K562 (cell line): ENCODE data around the gene GYS1. TPM values are rescaled to one million over a fixed set of nuclear protein-coding genes. Genes with fewer than 3 reads are reported as not detected.

Experiments used
- CCAR2 ChIP-seq: fragments of 200-400 bp; formaldehyde crosslinking; IDR thresholded peaks from 2 replicates; pipeline ENCODE4 v1.6.1; 2017; ENCODE audit warnings: mild to moderate bottlenecking, low read depth, low read length
- ETV1 ChIP-seq: fragments of 450-650 bp; conservative IDR thresholded peaks from 2 replicates; pipeline ENCODE4 v1.6.1; 2016; ENCODE audit warnings: missing genetic modification characterization, control low read depth, low read depth, missing compliant biosample characterization
- FOSL1 ChIP-seq: fragments of 200-800 bp; sonication (Bioruptor generic); conservative IDR thresholded peaks from 2 replicates; pipeline ENCODE4 v1.6.1; 2016; ENCODE audit warnings: missing genetic modification characterization, missing compliant biosample characterization
- HCFC1 ChIP-seq: IDR thresholded peaks from 2 replicates; pipeline ENCODE4 v1.6.1; 2012; ENCODE audit warnings: low read depth, low read length, improper control_type of control experiment
- JUND ChIP-seq, 2 experiments: IDR thresholded peaks; 2 replicates in 1 of 2; 3 replicates in 1 of 2; pipeline ENCODE4 v1.6.1; 2011; ENCODE audit warnings: borderline replicate concordance in 2 of 2, low read depth in 2 of 2, low read length in 2 of 2, improper control_type of control experiment in 1 of 2, missing biosample characterization in 1 of 2, missing genetic modification characterization in 1 of 2, missing genetic modification reagents in 1 of 2
- KDM2B ChIP-seq: fragments of 250-450 bp; sonication (Bioruptor Pico); IDR thresholded peaks from 2 replicates; pipeline ENCODE4 v1.8.0; 2021; ENCODE audit warnings: mild to moderate bottlenecking, moderate library complexity
- KHSRP ChIP-seq: fragments of 450-650 bp; IDR thresholded peaks from 2 replicates; pipeline ENCODE4 v1.6.1; 2017
- KLF1 ChIP-seq: fragments of 450-650 bp; IDR thresholded peaks from 2 replicates; pipeline ENCODE4 v1.6.1; 2016; ENCODE audit warnings: missing genetic modification characterization, missing compliant biosample characterization
- NBN ChIP-seq: fragments of 450-650 bp; IDR thresholded peaks from 2 replicates; pipeline ENCODE4 v1.6.1; 2016; ENCODE audit warnings: low read depth, mild to moderate bottlenecking
- NCOA1 ChIP-seq: fragments of 450-650 bp; IDR thresholded peaks from 2 replicates; pipeline ENCODE4 v1.6.1; 2016; ENCODE audit warnings: low read depth
- PHF21A ChIP-seq: fragments of 450-650 bp; IDR thresholded peaks from 2 replicates; pipeline ENCODE4 v1.6.1; 2017; ENCODE audit warnings: low read depth, borderline replicate concordance
- POLR2G ChIP-seq: fragments of 200-400 bp; formaldehyde crosslinking; IDR thresholded peaks from 2 replicates; pipeline ENCODE4 v1.6.1; 2017; ENCODE audit warnings: low read depth, mild to moderate bottlenecking, antibody characterized with exemption, low read length, moderate library complexity
- SAFB2 ChIP-seq: fragments of 200-400 bp; formaldehyde crosslinking; IDR thresholded peaks from 2 replicates; pipeline ENCODE4 v1.6.1; 2018; ENCODE audit warnings: borderline replicate concordance, low read length, low read depth, moderate library complexity; ENCODE audit not compliant: severe bottlenecking
- ZNF140 ChIP-seq: fragments of 250-450 bp; sonication (Bioruptor Pico); IDR thresholded peaks from 2 replicates; pipeline ENCODE4 v1.8.0; 2021; ENCODE audit warnings: moderate library complexity, mild to moderate bottlenecking, inconsistent platforms
- ZNF217 ChIP-seq: sonication (generic); formaldehyde crosslinking; IDR thresholded peaks from 2 replicates; pipeline ENCODE4 v1.8.0; 2022; ENCODE audit warnings: mild to moderate bottlenecking, missing genetic modification reagents
- ZNF696 ChIP-seq: fragments of 250-450 bp; sonication (Bioruptor Pico); conservative IDR thresholded peaks from 2 replicates; pipeline ENCODE4 v1.4.0; 2020; ENCODE audit warnings: mild to moderate bottlenecking, moderate library complexity
- polyA plus RNA-seq, 8 experiments: library from polyadenylated mRNA; depleted of rRNA in 4 of 8; stranded (reverse) in 5 of 8; unstranded in 3 of 8; fragments of >200 nt; fragmentation: Nextera tagmentation in 2 of 8; fragmentation: Illumina TruSeq in 1 of 8; extraction: Ambion mirVana in 2 of 8; extraction: Trizol in 1 of 8; gene quantifications; 2 replicates each; pipeline versions ENCODE4 v1.2.1 to v1.2.3, GENCODE V29; 2011 to 2014; ENCODE audit warnings: inconsistent platforms in 1 of 8, missing spikeins in 1 of 8
- total RNA-seq, 7 experiments: library from RNA; depleted of rRNA in 6 of 7; stranded (reverse); fragments of >200 nt in 6 of 7; fragmentation: Illumina TruSeq in 2 of 7; extraction: Trizol in 2 of 7; gene quantifications; 2 replicates each; pipeline versions ENCODE4 v1.2.1 to v1.2.3, GENCODE V29; 2011 to 2021; ENCODE audit warnings: low replicate concordance in 1 of 7
- TF ChIP-seq, protein P1 (sequence below): fragments of 450-650 bp; IDR thresholded peaks from 2 replicates; pipeline ENCODE4 v1.6.1; 2017; ENCODE audit warnings: antibody characterized with exemption, mild to moderate bottlenecking
- TF ChIP-seq, protein P2 (sequence below), 2 experiments: fragments of 450-650 bp; IDR thresholded peaks; 2 replicates each; pipeline ENCODE4 v1.6.1; 2016
- TF ChIP-seq, protein P3 (sequence below): fragments of 250-450 bp; sonication (Bioruptor Pico); IDR thresholded peaks from 2 replicates; pipeline ENCODE4 v1.5.1; 2021; ENCODE audit warnings: mild to moderate bottlenecking

GYS1 gene
- total and polyA plus RNA-seq, 9 of the 15 experiments (the other 6 are each of a cell fraction or from before 2014, with no cell fraction given) = 1.9 to 31.1 (median 15.2) TPM

DNA sequence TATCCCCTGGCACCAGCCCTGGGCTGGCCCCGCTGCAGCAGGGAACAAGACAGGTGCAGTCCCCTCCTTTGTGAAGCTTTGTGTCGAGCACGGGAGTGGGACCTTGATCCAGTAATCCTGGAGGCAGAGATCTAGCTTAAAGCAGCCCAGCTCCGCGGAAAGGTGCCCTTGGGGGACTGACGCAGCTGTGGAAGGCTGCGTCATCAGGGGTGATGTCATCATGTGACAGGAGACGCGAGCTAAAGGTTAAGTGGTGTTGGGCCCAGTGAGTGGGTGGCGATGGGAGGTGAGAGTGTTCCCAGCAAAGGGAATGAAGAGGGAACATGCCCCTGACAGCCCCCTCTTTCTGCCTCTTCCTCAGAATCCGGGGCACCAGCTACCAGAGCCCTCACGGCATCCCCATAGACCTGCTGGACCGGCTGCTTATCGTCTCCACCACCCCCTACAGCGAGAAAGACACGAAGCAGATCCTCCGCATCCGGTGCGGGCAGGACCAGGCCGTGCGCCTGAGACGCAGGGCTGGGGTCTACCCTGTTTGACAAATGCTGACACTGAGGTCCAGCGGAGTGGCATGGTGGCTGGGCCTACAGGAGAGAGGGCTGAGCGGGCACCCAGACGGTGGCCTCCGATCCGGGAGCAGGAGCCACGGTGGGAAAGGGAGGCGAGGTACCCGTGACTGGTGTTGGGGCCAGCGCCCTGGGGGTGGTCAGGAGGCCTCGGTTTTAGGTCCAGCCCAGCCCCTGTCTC is 21.2 kb upstream of the GYS1 start (continued):
- TF ChIP-seq, protein P1, sequence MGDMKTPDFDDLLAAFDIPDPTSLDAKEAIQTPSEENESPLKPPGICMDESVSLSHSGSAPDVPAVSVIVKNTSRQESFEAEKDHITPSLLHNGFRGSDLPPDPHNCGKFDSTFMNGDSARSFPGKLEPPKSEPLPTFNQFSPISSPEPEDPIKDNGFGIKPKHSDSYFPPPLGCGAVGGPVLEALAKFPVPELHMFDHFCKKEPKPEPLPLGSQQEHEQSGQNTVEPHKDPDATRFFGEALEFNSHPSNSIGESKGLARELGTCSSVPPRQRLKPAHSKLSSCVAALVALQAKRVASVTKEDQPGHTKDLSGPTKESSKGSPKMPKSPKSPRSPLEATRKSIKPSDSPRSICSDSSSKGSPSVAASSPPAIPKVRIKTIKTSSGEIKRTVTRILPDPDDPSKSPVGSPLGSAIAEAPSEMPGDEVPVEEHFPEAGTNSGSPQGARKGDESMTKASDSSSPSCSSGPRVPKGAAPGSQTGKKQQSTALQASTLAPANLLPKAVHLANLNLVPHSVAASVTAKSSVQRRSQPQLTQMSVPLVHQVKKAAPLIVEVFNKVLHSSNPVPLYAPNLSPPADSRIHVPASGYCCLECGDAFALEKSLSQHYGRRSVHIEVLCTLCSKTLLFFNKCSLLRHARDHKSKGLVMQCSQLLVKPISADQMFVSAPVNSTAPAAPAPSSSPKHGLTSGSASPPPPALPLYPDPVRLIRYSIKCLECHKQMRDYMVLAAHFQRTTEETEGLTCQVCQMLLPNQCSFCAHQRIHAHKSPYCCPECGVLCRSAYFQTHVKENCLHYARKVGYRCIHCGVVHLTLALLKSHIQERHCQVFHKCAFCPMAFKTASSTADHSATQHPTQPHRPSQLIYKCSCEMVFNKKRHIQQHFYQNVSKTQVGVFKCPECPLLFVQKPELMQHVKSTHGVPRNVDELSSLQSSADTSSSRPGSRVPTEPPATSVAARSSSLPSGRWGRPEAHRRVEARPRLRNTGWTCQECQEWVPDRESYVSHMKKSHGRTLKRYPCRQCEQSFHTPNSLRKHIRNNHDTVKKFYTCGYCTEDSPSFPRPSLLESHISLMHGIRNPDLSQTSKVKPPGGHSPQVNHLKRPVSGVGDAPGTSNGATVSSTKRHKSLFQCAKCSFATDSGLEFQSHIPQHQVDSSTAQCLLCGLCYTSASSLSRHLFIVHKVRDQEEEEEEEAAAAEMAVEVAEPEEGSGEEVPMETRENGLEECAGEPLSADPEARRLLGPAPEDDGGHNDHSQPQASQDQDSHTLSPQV = no peak
- TF ChIP-seq, protein P2, sequence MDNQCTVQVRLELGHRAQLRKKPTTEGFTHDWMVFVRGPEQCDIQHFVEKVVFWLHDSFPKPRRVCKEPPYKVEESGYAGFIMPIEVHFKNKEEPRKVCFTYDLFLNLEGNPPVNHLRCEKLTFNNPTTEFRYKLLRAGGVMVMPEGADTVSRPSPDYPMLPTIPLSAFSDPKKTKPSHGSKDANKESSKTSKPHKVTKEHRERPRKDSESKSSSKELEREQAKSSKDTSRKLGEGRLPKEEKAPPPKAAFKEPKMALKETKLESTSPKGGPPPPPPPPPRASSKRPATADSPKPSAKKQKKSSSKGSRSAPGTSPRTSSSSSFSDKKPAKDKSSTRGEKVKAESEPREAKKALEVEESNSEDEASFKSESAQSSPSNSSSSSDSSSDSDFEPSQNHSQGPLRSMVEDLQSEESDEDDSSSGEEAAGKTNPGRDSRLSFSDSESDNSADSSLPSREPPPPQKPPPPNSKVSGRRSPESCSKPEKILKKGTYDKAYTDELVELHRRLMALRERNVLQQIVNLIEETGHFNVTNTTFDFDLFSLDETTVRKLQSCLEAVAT (IDR thresholded peaks at IDR 0.05) = no peak
- TF ChIP-seq KLF1 (tag) (no peak), ZNF696 (CRISPR knock-in tag) (no peak), KDM2B (CRISPR knock-in tag) (no peak), KHSRP (0 out of 2 replicates have a peak, but pooled peaks have one; percentile 27), SAFB2 (no peak), ZNF217 (no peak), NBN (no peak), ETV1 (tag) (no peak), CCAR2 (no peak), JUND (IDR thresholded peaks at IDR 0.05; ENCODE audit: borderline replicate concordance, low read depth, low read length) (peak; percentile 86; the same call in 1 of the 2 replicates), JUND (tag; IDR thresholded peaks at IDR 0.05; ENCODE audit: borderline replicate concordance, low read depth, low read length) (peak; percentile 76; the same call in 2 of the 3 replicates), NCOA1 (peak; percentile 34; the same call in 1 of the 2 replicates), FOSL1 (tag) (peak; percentile 60), POLR2G (peak; percentile 61; the same call in 1 of the 2 replicates), HCFC1 (no peak), PHF21A (no peak), ZNF140 (no peak)
- TF ChIP-seq, protein P3, sequence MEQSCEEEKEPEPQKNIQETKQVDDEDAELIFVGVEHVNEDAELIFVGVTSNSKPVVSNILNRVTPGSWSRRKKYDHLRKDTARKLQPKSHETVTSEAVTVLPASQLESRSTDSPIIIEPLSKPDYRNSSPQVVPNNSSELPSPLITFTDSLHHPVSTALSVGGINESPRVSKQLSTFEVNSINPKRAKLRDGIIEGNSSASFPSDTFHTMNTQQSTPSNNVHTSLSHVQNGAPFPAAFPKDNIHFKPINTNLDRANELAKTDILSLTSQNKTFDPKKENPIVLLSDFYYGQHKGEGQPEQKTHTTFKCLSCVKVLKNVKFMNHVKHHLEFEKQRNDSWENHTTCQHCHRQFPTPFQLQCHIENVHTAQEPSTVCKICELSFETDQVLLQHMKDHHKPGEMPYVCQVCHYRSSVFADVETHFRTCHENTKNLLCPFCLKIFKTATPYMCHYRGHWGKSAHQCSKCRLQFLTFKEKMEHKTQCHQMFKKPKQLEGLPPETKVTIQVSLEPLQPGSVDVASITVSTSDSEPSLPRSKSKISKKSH = no peak
